PC-3 (cell line): ENCODE measurements around the gene UGT1A8. TPM values are rescaled to one million over a fixed set of nuclear protein-coding genes. Genes with fewer than 3 reads are reported as not detected.
A peak's percentile ranks its signal among the peaks of the same experiment; 100 is the strongest.

Source experiments
- ATAC-seq: fragments of 200-7000 bp; cut with Tn5 transposase; 2 replicates; pipeline ENCODE4 v1.9.1; 2020; ENCODE audit warnings: mild to moderate bottlenecking, moderate library complexity
- BruUV-seq: library from RNA; stranded (reverse); fragments of 400-500 nt; replicated peaks from 2 replicates; lab custom pipeline; 2021; lab: Mats Ljungman, UMichigan
- CTCF ChIA-PET: fragments of 300-600 bp; sonication (Branson Sonifier 250); formaldehyde crosslinking; loops from one replicate; lab custom pipeline; 2022; ENCODE audit warnings: antibody characterized with exemption; lab: Charles Lee
- POLR2A ChIA-PET: fragments of 300-600 bp; sonication (Branson Sonifier 250); formaldehyde crosslinking; loops from one replicate; lab custom pipeline; 2022; ENCODE audit warnings: antibody characterized with exemption; ENCODE audit not compliant: unreplicated experiment; lab: Charles Lee
- DNase-seq: peaks from one replicate; pipeline ENCODE4 v3.0.0-alpha.2; 2015
- H2AFZ ChIP-seq: fragments of 300-600 bp; sonication (generic); 2 replicates; pipeline ENCODE4 v1.6.0; 2016; ENCODE audit warnings: antibody characterized with exemption, low read length
- H3F3A ChIP-seq: fragments of 300-600 bp; sonication (generic); one replicate; pipeline ENCODE4 v1.6.0; 2017; ENCODE audit warnings: antibody characterized with exemption, low read length, control low read depth, mild to moderate bottlenecking; ENCODE audit not compliant: unreplicated experiment
- H3K27ac ChIP-seq: fragments of 300-600 bp; sonication (generic); 2 replicates; pipeline ENCODE4 v1.5.1; 2016; ENCODE audit warnings: mild to moderate bottlenecking, low read length
- H3K27me3 ChIP-seq: fragments of 300-600 bp; sonication (generic); 2 replicates; pipeline ENCODE4 v1.6.1; 2016; ENCODE audit warnings: low read length, mixed read lengths
- H3K36me3 ChIP-seq: fragments of 300-600 bp; sonication (generic); 2 replicates; pipeline ENCODE4 v1.6.1; 2016; ENCODE audit warnings: low read depth, mixed run types, low read length, mixed read lengths
- H3K4me1 ChIP-seq: fragments of 300-600 bp; sonication (generic); 2 replicates; pipeline ENCODE4 v1.5.1; 2016; ENCODE audit warnings: low read length; ENCODE audit not compliant: insufficient read depth
- H3K4me2 ChIP-seq: fragments of 300-600 bp; sonication (generic); 2 replicates; pipeline ENCODE4 v1.6.0; 2016; ENCODE audit warnings: low read length
- H3K4me3 ChIP-seq: fragments of 300-600 bp; sonication (generic); 2 replicates; pipeline ENCODE4 v1.5.1; 2016; ENCODE audit warnings: mild to moderate bottlenecking, low read length, mixed read lengths
- H3K79me2 ChIP-seq: fragments of 300-600 bp; sonication (generic); 2 replicates; pipeline ENCODE4 v1.6.1; 2017; ENCODE audit warnings: low read length, mixed read lengths
- H3K9ac ChIP-seq: fragments of 300-600 bp; sonication (generic); 2 replicates; pipeline ENCODE4 v1.6.0; 2016; ENCODE audit warnings: mild to moderate bottlenecking, low read length
- H3K9me2 ChIP-seq: fragments of 300-600 bp; sonication (generic); replicated peaks from 2 replicates; pipeline ENCODE4 v1.6.1; 2016; ENCODE audit warnings: mixed run types, low read length, mixed read lengths
- H3K9me3 ChIP-seq: fragments of 300-600 bp; sonication (generic); 2 replicates; pipeline ENCODE4 v1.6.1; 2016; ENCODE audit warnings: low read length, mixed read lengths
- H4K20me1 ChIP-seq: fragments of 300-600 bp; sonication (generic); 2 replicates; pipeline ENCODE4 v1.6.1; 2016; ENCODE audit warnings: low read length, mixed read lengths
- EZH2 ChIP-seq: fragments of 300-600 bp; sonication (generic); IDR thresholded peaks from one replicate; pipeline ENCODE4 v1.6.1; 2017; ENCODE audit warnings: antibody characterized with exemption, mild to moderate bottlenecking, low read length; ENCODE audit not compliant: unreplicated experiment
- EZH2phosphoT487 ChIP-seq: fragments of 300-600 bp; sonication (generic); IDR thresholded peaks from 2 replicates; pipeline ENCODE4 v1.6.1; 2018; ENCODE audit warnings: mild to moderate bottlenecking, antibody characterized with exemption, low read length, borderline replicate concordance
- intact Hi-C: fragments of 100-400 bp; cut with micrococcal nuclease; formaldehyde crosslinking; loops from 2 replicates; pipeline ENCODE4 v1.9.0; 2023
- total RNA-seq: library from RNA; depleted of rRNA; stranded (reverse); fragments of >200 nt; gene quantifications from 2 replicates; pipeline ENCODE4 v1.2.3, GENCODE V29; 2014
- TF ChIP-seq, protein P1 (sequence below): fragments of 300-600 bp; sonication (generic); conservative IDR thresholded peaks from 2 replicates; pipeline ENCODE4 v1.5.1; 2017; ENCODE audit warnings: antibody characterized with exemption, low read depth, mild to moderate bottlenecking, low read length

UGT1A8 gene
- total RNA-seq, 1 experiment from 2014 or later = not detected

GRCh38 chr2:233778030-233778429 lies 160.6 kb downstream of the UGT1A8 start, which contains the start of gene MROH2A:
TSS of gene MROH2A (plus strand) at chr2:233778330. CDS start at chr2:233779359, 1,029 bp downstream.
- no peak within 1 kb of the TSS for H2AFZ ChIP-seq
- no peaks in the 10 kb centered on the region for H3K9me3 ChIP-seq
- TF ChIP-seq, protein P1, sequence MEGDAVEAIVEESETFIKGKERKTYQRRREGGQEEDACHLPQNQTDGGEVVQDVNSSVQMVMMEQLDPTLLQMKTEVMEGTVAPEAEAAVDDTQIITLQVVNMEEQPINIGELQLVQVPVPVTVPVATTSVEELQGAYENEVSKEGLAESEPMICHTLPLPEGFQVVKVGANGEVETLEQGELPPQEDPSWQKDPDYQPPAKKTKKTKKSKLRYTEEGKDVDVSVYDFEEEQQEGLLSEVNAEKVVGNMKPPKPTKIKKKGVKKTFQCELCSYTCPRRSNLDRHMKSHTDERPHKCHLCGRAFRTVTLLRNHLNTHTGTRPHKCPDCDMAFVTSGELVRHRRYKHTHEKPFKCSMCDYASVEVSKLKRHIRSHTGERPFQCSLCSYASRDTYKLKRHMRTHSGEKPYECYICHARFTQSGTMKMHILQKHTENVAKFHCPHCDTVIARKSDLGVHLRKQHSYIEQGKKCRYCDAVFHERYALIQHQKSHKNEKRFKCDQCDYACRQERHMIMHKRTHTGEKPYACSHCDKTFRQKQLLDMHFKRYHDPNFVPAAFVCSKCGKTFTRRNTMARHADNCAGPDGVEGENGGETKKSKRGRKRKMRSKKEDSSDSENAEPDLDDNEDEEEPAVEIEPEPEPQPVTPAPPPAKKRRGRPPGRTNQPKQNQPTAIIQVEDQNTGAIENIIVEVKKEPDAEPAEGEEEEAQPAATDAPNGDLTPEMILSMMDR = no peak
- TF ChIP-seq EZH2phosphoT487 (no peak), EZH2 (no peak)
- H3K4me2 ChIP-seq = no peak within 1 kb of the TSS
- no peaks in the 10 kb centered on the region for H3K27me3 ChIP-seq
- BruUV-seq = no TSS peak
- no peaks in the 10 kb centered on the region for H3K36me3 ChIP-seq
- H3K4me1 ChIP-seq = no peaks in the 10 kb centered on the region
- ChIA-PET CTCF (no interaction called here), POLR2A (no interaction called here)
- no peak within 1 kb of the TSS for H3K9ac ChIP-seq
- no peaks in the 10 kb centered on the region for H4K20me1 ChIP-seq
- H3K79me2 ChIP-seq = no peaks in the 10 kb centered on the region
- H3K27ac ChIP-seq = no peak within 1 kb of the TSS
- ATAC-seq (no peak), DNase-seq (no peak)
- H3K4me3 ChIP-seq = no peak within 1 kb of the TSS
- intact Hi-C loops = no loop called here
- no peaks in the 10 kb centered on the region for H3K9me2 ChIP-seq
- no peaks in the 10 kb centered on the region for H3F3A ChIP-seq

- no peak for TF ChIP-seq EZH2
- TF ChIP-seq, protein P1 = no peak
- TF ChIP-seq EZH2phosphoT487 = no peak
- no peaks in the 10 kb centered on the region for H3K9me3 ChIP-seq
- intact Hi-C loops = no loop called here
- no peak overlapping the region for H3K27ac ChIP-seq
- no peaks in the 10 kb centered on the region for H3K4me1 ChIP-seq
- ChIA-PET CTCF (no interaction called here), POLR2A (no interaction called here)
- H4K20me1 ChIP-seq = no peaks in the 10 kb centered on the region
- no peak for ATAC-seq
- H3K27me3 ChIP-seq = no peaks in the 10 kb centered on the region
- no peak overlapping the region for H3K4me2 ChIP-seq
- H3K4me3 ChIP-seq = no peak overlapping the region
- H3K9me2 ChIP-seq = no peaks in the 10 kb centered on the region
- H3F3A ChIP-seq = no peaks in the 10 kb centered on the region
- no peaks in the 10 kb centered on the region for H3K36me3 ChIP-seq
- DNase-seq = no peak
- no peak overlapping the region for H3K9ac ChIP-seq
- BruUV-seq = no TSS peak
- no peaks in the 10 kb centered on the region for H3K79me2 ChIP-seq
- no peak overlapping the region for H2AFZ ChIP-seq
Observed at GRCh38 chr2:233779722-233780121, 162.3 kb downstream of the UGT1A8 start.

- intact Hi-C loops = no loop called here
- H3K27ac ChIP-seq = no peak overlapping the region
- CTCF ChIA-PET = no interaction called here
Observed at GRCh38 chr2:233780771-233781170, 163.3 kb downstream of the UGT1A8 start.

More at GRCh38 chr2:233780771-233781170, 163.3 kb downstream of the UGT1A8 start:
- BruUV-seq = no TSS peak
- Histone ChIP-seq H3K4me2 (no peak overlapping the region), H2AFZ (no peak overlapping the region), H4K20me1 (no peaks in the 10 kb centered on the region), H3K27me3 (no peaks in the 10 kb centered on the region), H3K9me3 (no peaks in the 10 kb centered on the region), H3K9ac (no peak overlapping the region), H3K4me1 (no peaks in the 10 kb centered on the region), H3K79me2 (no peaks in the 10 kb centered on the region), H3K9me2 (no peaks in the 10 kb centered on the region), H3K36me3 (no peaks in the 10 kb centered on the region), H3K4me3 (no peak overlapping the region), H3F3A (no peaks in the 10 kb centered on the region)
- POLR2A ChIA-PET = interaction anchor here (0.6 kb wide), 1 partner anchor 64 kb away, joined by 4 read pairs; no protein-coding TSS in a partner anchor
- TF ChIP-seq, protein P1 = no peak
- no peak for TF ChIP-seq EZH2phosphoT487
- TF ChIP-seq EZH2 = no peak
- DNase-seq = peak; percentile 31
- ATAC-seq = peak; percentile 53
